Liver (tissue), 3 donors: ENCODE results near the gene YBX3.

Source experiments
- CTCF ChIP-seq: fragments of 150-350 bp; IDR thresholded peaks from 2 replicates; pipeline ENCODE4 v1.5.1; 2017; ENCODE audit warnings: improper control_type of control experiment, low read depth, low read length; ENCODE audit not compliant: missing input control
- MAX ChIP-seq: IDR thresholded peaks from 2 replicates; pipeline ENCODE4 v1.6.1; 2016; ENCODE audit warnings: antibody characterized with exemption
- SP1 ChIP-seq: IDR thresholded peaks from 2 replicates; pipeline ENCODE4 v1.6.1; 2018; ENCODE audit warnings: antibody characterized with exemption, mild to moderate bottlenecking
- TF ChIP-seq, protein P1 (sequence below): IDR thresholded peaks from 2 replicates; pipeline ENCODE4 v1.6.1; 2016; ENCODE audit warnings: antibody characterized with exemption
- donor health status: healthy.
- donor health status: healthy.

- no peak for TF ChIP-seq SP1
- TF ChIP-seq, protein P1, sequence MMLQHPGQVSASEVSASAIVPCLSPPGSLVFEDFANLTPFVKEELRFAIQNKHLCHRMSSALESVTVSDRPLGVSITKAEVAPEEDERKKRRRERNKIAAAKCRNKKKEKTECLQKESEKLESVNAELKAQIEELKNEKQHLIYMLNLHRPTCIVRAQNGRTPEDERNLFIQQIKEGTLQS, result no peak
- no peak for TF ChIP-seq CTCF
- no peak for TF ChIP-seq MAX
Observed at GRCh38 chr12:10725003-10725402, 1.9 kb upstream of the YBX3 start.
